Occipital lobe (tissue), 2 donors: ENCODE results near the gene LIN28A. TPM values are rescaled to one million over a fixed set of nuclear protein-coding genes. Genes with fewer than 3 reads are reported as not detected.
"Not testable (repeated sequence)": the region's sequence is repeated elsewhere in the genome, so short reads cannot be mapped to it uniquely, and the experiment has no call there.

Experiments used
- DNase-seq: peaks from one replicate; lab custom pipeline; 2025; lab: John Stamatoyannopoulos, UW
- total RNA-seq: library from RNA; depleted of rRNA; stranded (reverse); fragments of >200 nt; gene quantifications from one replicate; pipeline ENCODE4 v1.2.3, GENCODE V29; 2014

LIN28A gene, protein sequence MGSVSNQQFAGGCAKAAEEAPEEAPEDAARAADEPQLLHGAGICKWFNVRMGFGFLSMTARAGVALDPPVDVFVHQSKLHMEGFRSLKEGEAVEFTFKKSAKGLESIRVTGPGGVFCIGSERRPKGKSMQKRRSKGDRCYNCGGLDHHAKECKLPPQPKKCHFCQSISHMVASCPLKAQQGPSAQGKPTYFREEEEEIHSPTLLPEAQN
- not detected for total RNA-seq

DNA sequence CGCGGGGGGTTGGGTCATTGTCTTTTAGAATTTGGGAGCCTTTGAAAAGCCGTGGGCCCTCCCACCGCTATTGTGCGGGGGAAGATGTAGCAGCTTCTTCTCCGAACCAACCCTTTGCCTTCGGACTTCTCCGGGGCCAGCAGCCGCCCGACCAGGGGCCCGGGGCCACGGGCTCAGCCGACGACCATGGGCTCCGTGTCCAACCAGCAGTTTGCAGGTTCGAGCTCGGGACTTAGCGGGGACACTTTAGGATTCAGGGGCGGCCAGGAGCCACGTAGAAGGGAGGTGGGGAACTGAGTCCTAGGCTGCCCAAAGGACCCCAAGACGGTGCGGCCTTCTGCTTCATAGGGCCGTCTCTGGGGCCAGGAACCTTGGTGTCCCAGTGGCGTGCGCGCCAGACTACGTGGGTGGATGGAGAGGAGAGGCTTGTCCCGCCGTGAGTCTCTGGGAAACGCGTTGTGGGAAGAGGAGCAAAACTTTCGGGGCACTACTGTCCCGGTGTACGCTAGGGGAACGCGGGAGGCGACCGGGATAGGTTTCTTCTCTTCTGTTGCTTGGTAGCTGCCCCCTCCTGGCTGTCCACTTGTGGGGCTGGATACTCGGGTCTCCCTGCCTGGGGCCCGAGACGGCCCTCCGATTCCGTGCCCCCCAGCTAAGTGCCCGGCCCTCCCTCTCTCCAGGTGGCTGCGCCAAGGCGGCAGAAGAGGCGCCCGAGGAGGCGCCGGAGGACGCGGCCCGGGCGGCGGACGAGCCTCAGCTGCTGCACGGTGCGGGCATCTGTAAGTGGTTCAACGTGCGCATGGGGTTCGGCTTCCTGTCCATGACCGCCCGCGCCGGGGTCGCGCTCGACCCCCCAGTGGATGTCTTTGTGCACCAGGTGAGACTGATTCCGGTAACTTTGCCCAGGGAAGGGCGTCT lies at the start of gene LIN28A:
Gene LIN28A, plus strand, starts transcription at position 112 of the 918 bp plus-strand sequence. Its CDS starts 75 bp downstream, at position 187.
- no peak for DNase-seq

DNA sequence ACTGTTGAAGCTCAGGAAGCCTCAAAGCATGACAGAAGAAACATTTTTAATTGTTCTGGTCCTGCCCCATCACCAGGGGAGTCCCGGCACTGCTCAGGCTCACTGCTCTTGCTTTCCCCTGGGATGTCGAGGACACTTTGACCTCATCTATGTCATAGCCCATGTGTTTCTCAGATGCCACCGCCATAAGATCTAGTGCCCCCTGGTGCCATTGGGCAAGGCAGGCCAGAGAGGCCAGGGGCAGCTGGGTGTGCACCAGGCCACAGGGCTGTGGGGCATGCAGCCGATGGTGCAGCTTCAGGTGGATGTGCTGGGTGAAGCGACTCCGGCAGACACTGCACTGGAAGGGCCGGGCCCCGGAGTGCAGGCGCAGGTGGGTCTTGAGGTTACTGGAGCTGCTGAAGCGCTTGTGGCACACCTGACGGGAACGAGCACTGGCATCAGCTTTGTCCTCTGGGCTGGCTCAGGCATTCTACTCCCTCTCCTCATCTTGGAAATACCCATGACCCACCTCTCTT lies 49.0 kb upstream of the LIN28A start:
- DNase-seq = no peak

DNA sequence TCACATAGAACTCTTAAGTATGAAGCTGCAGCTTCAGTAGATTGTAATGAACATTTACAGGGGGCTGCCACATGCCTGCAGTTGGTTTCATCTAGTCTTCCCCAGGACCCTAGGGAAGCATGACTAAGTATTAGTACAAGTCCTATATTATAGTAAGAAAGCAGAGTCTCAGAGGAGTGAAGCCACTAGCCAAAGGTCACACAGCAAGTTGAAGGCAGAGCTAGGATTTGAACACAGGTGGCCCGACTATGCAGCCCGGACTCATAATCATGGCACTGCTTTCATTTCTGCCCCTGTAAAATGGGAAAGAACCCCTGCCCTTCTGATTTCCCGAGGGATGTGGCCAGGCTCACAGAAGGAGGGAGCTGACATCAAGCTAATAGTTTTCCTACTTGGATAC lies 48.3 kb upstream of the LIN28A start:
- no peak for DNase-seq

DNA sequence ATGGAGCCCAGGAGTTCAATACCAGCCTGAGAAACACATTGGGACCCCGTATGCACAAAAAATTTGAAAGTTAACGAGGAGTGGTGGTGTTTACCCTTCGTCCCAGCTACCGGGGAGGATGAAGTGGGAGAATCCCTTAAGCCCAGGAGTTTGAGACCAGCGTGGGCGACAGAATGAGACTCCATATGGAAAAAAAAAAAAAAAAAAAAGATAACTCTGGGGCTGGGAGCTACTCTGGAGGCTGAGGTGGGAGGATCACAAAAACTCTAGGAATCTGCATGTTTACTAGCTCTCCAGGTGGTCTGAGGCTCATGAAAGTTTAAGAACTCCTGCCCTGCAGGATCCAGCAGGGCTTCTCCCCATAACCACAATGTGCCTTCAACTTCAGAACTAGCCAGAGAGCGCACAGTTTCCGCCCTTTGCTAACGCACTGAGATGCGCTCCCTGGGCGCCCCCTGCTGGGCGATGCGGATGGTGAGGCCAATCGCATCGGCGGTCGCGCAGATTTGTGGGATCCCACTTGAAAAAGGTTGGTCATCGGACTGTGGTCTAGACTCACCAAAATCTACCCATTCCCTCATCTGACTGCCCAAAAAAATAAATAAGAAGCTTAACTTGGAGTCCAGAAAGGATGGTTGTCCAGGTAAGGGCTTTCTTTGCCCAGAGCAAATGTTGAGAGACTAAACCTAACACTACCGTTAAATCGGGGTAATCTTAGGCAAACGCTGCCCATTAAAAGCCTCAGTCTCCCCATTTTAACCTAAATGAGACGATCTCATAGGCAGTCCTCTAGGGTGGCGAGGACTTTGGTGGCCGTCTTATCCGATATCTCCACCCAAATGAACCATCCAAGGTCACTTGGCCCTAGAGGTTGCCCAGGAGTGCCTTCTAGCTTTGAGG lies 46.8 kb upstream of the LIN28A start:
- DNase-seq = peak; percentile 13

DNA sequence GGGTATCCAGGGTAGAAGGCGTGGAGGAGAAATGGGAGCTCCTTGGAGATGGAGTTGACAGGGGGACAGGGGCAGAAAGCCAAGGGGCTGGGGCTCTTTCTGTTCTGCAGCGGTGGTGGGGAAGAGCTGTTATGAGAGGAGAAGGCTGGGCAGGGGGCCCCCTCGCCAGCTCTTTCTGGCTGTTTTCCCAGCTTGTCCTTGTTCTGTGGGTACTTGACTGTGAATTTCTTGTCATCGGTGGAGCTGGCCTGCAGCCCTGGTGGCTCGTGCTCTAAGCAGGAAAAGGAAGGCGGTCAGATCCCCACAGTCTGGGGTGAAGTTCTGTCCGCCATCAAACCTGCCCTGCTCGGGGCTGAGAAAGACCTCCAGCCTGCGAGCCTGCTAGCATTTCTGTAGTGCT lies 45.7 kb upstream of the LIN28A start:
- no peak for DNase-seq

DNA sequence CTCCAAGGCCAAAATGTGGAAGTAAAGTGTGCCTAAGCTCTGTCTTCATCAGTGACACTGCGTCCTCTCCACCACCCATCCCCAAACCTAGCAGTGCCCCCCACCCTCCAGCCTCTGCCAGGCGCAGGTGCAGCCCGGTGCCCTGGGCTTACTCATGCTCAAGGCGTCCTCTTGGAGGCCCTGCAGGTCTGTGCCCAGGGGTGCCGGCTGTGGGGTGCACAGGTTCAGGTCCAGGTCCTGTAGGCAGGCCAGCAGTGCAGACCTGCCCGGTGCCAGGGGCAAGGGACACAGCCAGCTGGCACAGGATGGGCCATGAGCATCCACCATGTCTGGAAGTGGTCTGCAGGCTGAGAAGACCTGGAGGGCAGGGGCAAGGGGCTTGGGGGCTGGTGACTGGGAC lies 43.2 kb upstream of the LIN28A start:
- DNase-seq = no peak

DNA sequence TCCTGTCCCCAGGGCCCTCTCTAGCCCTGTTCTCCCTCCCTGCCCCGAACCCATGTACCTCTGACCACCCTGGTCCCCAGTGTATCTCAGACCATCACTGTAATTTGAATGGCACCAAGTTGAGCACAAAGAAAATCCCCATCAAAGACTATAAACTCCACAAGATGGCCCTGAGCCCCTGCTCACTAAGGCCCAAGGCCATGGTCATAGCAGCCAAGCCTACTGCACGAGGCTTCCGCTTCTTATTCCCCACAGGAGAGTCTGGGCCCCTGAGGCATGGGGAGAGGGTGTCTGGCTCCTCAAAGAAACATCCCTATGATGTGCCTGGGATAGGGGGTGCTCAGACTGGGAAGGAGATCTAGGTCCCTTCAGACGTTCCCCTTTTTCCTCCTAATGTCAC lies 42.6 kb upstream of the LIN28A start:
- DNase-seq = no peak

DNA sequence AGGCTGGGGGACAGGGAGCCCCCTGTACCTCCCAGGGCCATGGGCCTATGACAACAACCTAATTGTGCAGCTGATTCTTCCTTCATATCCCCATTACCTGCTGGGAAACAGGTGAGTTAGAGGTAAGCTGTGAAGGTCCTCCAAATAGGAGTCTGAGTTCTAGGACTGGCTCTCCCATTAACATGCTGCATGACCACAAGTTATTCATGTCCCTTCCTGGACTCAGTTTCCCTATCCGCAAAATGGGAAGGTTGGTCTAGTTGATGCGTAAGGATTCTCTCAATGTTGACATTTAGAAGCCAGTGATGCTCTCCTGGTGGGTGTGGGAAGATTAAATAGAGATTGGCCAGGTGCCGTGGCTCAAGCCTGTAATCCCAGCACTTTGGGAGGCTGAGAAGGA lies 42.1 kb upstream of the LIN28A start:
- DNase-seq = no peak

DNA sequence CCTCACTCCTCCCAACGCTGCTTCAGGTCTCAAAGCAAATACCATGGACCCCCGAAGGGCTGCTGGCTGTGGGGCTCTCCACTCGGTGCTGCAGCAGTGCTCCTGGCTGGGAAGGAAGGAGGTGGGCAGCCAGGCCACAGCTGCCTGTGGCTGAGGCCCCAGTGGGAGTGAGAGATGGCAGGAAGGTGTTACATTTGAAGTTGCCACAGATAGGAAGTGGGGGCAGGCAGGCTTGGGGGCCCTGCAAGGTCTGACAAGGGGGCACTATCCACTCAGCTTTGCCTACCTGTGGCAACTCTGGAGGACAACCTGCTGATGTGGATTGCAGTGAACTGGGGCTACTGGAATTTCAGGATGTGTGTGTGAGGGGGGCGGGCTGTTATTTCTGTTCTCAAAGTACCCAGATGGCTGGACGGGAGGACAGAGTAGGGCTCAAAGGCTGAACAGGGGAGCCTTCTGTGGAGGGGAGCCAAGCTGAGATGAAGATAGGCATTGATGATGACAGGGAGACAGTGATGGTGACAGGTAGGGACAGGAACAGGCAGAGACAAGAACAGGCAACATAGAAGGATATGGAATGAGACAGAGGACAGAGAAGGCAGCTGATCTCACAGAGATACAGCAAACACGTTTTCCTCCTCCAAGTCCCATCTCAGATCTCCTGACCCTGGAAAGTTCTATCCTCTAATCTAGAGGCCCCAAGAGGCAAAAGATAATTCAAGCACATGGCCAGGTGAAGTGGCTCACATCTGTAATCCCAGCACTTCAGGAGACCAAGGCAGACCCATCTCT lies 39.8 kb upstream of the LIN28A start:
- DNase-seq = no peak

DNA sequence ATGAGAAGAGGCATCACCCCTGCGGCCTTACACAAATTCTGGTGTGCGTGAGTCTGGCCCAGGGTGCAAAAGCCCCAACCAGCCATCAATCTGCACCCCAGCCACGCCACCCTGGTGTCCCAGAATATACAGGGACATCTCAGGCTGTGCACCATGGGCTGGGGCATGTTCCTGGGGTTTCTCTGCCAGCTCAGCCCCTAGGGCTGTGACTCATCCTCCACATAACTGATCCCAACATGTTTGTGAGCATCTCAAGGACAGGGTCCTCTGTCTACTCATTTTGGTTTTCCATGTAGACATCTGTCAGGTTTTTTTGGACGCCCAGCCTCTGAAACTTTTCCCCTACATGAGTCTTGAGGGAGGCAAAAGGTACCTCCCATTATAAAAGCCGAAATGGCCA lies 38.6 kb upstream of the LIN28A start:
- DNase-seq = no peak

DNA sequence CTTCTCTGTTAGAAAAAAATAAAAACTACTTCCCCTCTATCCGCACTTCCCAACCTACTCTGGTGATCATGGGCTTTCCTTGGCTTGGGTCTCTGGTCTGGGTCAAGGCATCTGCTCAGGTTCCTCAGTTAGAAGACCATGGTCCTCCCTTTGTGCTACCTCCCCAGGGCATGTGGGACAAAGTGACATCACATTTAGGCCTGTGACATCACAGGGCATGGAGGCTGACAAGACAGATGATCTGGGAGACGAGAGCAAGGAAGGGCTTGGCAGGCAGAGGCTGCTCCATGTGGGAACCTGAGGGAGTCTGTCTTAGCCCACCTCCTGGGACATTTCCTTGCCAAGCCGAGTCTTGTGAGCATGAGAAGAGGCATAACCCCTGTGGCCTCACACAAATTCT lies 38.0 kb upstream of the LIN28A start, which contains the start of gene ZNF683:
Gene ZNF683, minus strand, starts transcription at position 140 of the 400 bp plus-strand sequence. CDS start 4,179 bp downstream, outside the sequence.
- not testable (repeated sequence) for DNase-seq

DNA sequence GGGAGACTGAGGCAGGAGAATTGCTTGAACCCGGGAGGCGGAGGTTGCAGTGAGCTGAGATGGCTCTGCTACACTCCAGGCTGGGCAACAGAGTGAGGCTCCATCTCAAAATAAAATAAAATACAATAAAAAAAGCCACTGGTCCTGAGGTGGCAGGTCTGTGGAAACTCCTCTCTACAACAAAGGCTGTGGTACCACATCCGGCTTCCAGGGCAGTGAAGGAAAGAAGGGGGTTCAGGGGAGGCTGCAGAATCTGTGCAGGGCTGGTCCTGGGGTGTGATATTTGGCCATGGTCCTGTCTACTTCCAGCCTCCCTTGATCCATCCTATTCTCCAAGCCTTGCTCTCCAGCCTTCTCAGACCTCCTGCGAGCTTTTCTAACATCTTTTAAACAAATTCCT lies 37.3 kb upstream of the LIN28A start:
- DNase-seq = no peak

DNA sequence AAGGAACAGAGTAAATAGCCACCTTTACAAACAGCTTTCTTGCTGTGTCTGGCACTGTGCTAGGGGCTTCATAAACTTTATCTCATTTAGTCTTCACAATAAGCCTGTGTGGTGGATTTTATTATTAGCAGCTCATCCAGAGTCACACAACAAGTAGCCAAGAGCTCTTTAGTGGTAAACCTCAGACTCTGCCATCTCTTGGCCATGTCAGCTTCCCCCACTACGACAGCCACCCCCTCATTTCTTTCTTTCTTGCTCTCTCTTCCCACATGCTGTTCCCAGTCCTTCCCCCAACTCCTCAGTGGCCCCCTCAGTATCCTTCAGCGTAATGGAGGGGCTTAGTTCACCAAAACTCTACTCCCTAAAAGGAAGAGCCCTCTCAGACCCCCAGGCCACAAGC lies 36.8 kb upstream of the LIN28A start:
- no peak for DNase-seq

DNA sequence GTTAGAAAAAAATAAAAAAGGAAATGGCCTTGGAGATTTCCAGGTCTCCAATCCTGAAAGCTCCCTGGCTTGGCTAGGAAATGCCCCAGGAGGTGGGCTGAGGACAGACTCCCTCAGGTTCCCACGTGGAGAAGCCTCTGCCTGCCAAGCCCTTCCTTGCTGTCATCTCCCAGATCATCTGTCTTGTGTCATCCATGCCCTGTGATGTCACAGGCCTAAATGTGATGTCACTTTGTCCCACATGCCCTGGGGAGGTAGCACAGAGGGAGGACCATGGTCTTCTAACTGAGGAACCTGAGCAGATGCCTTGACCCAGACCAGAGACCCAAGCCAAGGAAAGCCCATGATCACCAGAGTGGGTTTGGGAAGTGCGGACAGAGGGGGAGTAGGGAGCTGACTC lies 36.3 kb upstream of the LIN28A start:
- not testable (repeated sequence) for DNase-seq

DNA sequence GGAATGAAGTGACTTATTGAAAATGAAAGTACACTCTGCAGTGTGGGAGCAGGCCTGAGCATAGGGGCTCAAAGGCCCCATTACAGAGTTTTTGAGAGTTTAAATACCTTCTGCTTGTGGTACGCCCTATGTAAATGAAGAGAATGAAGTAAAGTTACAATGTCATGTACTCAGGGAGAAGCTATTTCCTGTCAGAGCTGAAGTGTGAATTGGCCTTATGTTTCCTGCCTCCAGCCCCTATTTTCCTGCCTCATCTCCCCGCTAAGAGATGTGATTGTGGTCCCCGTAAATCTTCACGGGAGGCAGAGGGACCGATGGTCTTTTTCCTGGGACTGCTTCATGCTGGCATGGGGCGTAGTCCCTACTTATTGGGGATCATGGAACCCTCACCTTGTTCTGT lies 35.5 kb upstream of the LIN28A start:
- DNase-seq = no peak

DNA sequence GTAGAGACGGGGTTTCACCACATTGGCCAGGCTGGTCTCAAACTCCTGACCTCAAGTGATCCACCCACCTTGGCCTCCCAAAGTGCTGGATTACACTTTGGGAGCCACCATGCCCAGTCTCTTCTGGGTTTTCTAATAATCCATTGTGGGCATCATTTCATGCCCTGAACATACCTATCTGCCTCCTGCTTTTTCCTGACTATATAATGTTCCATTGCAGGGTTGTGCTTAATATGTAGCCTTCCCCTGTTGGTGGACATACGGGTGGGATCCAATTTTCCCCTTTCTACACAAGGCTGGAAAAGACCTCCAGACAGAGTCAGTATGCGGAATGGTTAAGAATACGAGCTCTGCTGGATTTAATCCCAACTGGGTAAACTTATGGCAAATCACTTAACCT lies 34.6 kb upstream of the LIN28A start:
- DNase-seq = no peak

DNA sequence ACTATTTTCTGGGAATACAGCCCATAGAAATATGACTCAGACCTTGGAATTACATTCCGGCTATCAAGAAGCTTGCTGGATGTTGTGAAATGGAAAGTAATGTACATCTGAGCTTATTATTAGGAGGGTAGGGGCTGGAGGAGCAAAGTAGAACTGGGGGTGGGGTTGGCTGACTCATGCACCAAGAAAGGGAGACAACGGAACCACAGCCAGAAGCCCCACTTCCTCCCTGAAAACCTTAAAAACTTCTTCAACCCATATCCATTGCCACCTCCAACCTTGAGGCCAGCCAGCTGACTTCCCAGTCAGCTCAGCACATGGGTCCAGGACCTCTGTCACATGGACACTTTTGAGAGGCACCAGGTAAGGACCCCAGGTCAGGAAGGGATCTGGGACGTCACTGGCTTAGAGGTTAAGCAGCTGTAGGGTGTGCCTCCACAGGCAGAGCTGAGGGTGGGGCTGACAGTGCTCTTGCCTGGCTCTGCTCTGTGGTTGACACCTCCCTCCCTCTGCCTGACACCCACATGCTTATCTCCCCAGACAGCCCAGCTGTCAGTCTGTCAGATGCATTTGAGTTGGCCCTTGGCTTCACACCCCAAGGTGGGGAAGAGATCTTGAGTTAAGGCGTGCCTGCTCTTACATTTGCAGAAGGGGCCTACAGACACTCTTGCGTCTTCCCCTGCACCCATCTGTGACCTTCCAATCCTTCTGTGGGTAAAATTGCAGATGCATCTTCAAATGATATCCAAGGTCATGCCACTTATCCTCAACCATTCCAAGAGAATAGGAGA lies 32.3 kb upstream of the LIN28A start:
- DNase-seq = no peak

DNA sequence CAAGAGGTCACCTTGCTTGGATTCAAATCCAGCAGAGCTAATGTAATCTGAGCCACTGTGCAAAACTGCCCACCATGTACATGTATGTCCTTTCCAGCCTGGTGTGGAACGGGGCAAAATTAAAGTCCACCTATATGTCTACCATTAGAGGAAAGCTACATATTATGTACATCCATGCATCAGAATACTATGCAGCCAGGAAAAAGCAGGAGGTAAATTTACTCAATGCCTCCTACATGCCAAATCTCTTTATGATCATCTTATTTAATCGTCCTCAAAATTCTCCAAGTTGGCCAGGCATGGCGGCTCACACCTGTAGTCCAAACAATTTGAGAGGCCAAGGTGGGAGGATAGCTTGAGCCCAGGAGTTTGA lies 31.8 kb upstream of the LIN28A start:
- no peak for DNase-seq

DNA sequence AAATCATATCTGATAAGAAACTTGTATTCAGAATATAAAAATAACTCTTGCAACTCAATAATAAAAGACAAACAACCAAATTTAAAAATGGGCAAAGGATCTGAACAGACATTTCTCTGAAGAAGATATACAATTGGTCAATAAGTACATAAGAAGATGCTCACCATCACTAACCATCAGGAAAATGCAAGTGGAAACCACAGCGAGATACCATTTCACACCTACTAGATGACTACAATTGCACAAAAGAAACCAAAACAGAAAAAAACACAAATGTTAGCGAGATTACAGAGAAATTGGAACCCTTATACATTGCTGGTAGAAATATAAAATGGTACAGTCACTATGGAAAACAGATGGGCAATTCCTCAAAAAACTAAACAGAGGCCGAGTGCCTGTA lies 26.5 kb upstream of the LIN28A start:
- no peak for DNase-seq

DNA sequence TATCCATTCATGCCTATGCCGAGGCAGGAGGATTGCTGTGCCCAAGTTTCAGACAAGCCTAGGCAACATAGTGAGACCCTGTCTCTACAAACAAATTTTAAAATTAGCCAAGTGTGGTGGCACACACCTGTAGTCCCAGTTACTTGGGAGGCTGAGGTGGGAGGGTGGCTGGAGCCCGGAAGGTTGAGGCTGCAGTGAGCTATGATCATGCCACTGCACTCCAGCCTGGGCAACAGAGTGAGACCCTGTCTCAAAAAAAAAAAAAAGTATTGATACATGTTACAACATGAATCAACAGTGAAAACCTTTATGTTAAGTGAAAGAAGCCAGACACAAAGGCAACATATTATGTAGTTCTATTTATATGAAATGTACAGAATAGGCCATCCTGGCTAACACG lies 25.6 kb upstream of the LIN28A start:
- not testable (repeated sequence) for DNase-seq
